SK-N-SH (cell line): ENCODE data around the gene TSACC. TPM values are rescaled to one million over a fixed set of nuclear protein-coding genes. Genes with fewer than 3 reads are reported as not detected.
A peak's percentile ranks its signal among the peaks of the same experiment; 100 is the strongest.

Experiments used
- CTCF ChIA-PET: fragments of 300-600, 350-600 bp; formaldehyde crosslinking; extraction: SDS; loops from one replicate; lab custom pipeline; 2021; lab: Yijun Ruan, JAX
- POLR2A ChIA-PET: fragments of 350-600 bp; sonication (Branson Sonifier 250); formaldehyde crosslinking; extraction: SDS; loops from one replicate; lab custom pipeline; 2020; ENCODE audit warnings: antibody characterized with exemption, inconsistent platforms; lab: Yijun Ruan, JAX
- DNase-seq: peaks from one replicate; pipeline ENCODE4 v3.0.0; 2012
- H2AFZ ChIP-seq: fragments of 200-600 bp; sonication (generic); 2 replicates; pipeline ENCODE4 v1.8.1; 2016; ENCODE audit warnings: antibody characterized with exemption, mild to moderate bottlenecking, low read depth
- H3F3A ChIP-seq: fragments of 200-600 bp; sonication (generic); replicated peaks from 2 replicates; pipeline ENCODE3; 2016; ENCODE audit warnings: antibody characterized with exemption, mild to moderate bottlenecking; ENCODE audit not compliant: insufficient read depth
- H3K27ac ChIP-seq, 2 experiments: fragments of 200-500 bp in 1 of 2; fragments of 200-600 bp in 1 of 2; sonication (Bioruptor generic) in 1 of 2; sonication (generic), shearing (Covaris generic) in 1 of 2; 2 replicates each; pipeline versions ENCODE4 v1.5.1 to v1.6.1; 2014 to 2016; ENCODE audit warnings: low read depth in 2 of 2, inconsistent platforms in 1 of 2, low read length in 1 of 2, mild to moderate bottlenecking in 1 of 2, mixed read lengths in 1 of 2
- H3K27me3 ChIP-seq: fragments of 200-600 bp; sonication (generic), shearing (Covaris generic); 2 replicates; pipeline ENCODE4 v1.6.1; 2016; ENCODE audit warnings: mixed run types; ENCODE audit not compliant: insufficient read depth
- H3K36me3 ChIP-seq, 2 experiments: fragments of 200-500 bp in 1 of 2; fragments of 200-600 bp in 1 of 2; sonication (Bioruptor generic) in 1 of 2; sonication (generic) in 1 of 2; replicated peaks in 1 of 2; 2 replicates each; pipeline versions ENCODE3 to v1.5.1; 2014 to 2016; ENCODE audit warnings: low read length in 1 of 2, mild to moderate bottlenecking in 1 of 2; ENCODE audit not compliant: insufficient read depth in 2 of 2, control insufficient read depth in 1 of 2
- H3K4me1 ChIP-seq, 2 experiments: fragments of 200-500 bp in 1 of 2; fragments of 200-600 bp in 1 of 2; sonication (Bioruptor generic) in 1 of 2; sonication (generic), shearing (Covaris generic) in 1 of 2; 2 replicates each; pipeline versions ENCODE4 v1.5.1 to v1.6.1; 2014 to 2016; ENCODE audit warnings: low read depth in 1 of 2, low read length in 1 of 2, mixed run types in 1 of 2; ENCODE audit not compliant: insufficient read depth in 2 of 2, control insufficient read depth in 1 of 2
- H3K4me2 ChIP-seq: fragments of 200-600 bp; sonication (generic), shearing (Covaris generic); 2 replicates; pipeline ENCODE4 v1.6.1; 2017; ENCODE audit warnings: mixed run types
- H3K4me3 ChIP-seq, 2 experiments: fragments of 200-500 bp in 1 of 2; fragments of 200-600 bp in 1 of 2; sonication (Bioruptor generic) in 1 of 2; sonication (generic), shearing (Covaris generic) in 1 of 2; 2 replicates each; pipeline versions ENCODE4 v1.5.1 to v1.8.1; 2014 to 2016; ENCODE audit warnings: low read depth in 2 of 2, inconsistent platforms in 1 of 2, low read length in 1 of 2, mild to moderate bottlenecking in 1 of 2, mixed read lengths in 1 of 2, moderate library complexity in 1 of 2
- H3K79me2 ChIP-seq: fragments of 200-600 bp; sonication (generic); 2 replicates; pipeline ENCODE4 v1.8.1; 2017; ENCODE audit warnings: mild to moderate bottlenecking; ENCODE audit not compliant: insufficient read depth
- H3K9ac ChIP-seq: fragments of 200-600 bp; sonication (generic); 2 replicates; pipeline ENCODE4 v1.6.1; 2017; ENCODE audit warnings: mixed run types
- H3K9me2 ChIP-seq: fragments of 200-600 bp; sonication (generic); 2 replicates; pipeline ENCODE4 v1.6.1; 2017; ENCODE audit warnings: mixed run types
- H3K9me3 ChIP-seq: fragments of 200-600 bp; sonication (generic); 2 replicates; pipeline ENCODE4 v1.6.1; 2017; ENCODE audit warnings: mixed run types, mild to moderate bottlenecking, moderate library complexity
- H4K20me1 ChIP-seq: fragments of 200-600 bp; sonication (generic); 2 replicates; pipeline ENCODE4 v1.6.1; 2017; ENCODE audit warnings: mild to moderate bottlenecking, mixed run types; ENCODE audit not compliant: insufficient read depth
- EZH2phosphoT487 ChIP-seq: fragments of 200-600 bp; sonication (generic); IDR thresholded peaks from 2 replicates; pipeline ENCODE4 v1.6.1; 2017; ENCODE audit warnings: low read depth, mixed run types, mild to moderate bottlenecking, antibody characterized with exemption, moderate library complexity, borderline replicate concordance
- NFIC ChIP-seq: IDR thresholded peaks from 2 replicates; pipeline ENCODE4 v1.4.0; 2012; ENCODE audit warnings: borderline replicate concordance
- NRF1 ChIP-seq: IDR thresholded peaks from 2 replicates; pipeline ENCODE4 v1.6.1; 2012; ENCODE audit warnings: low read depth, mild to moderate bottlenecking, low read length
- POLR2AphosphoS5 ChIP-seq: IDR thresholded peaks from 2 replicates; pipeline ENCODE4 v1.6.1; 2012; ENCODE audit warnings: low read depth, low read length
- RAD21 ChIP-seq: IDR thresholded peaks from 2 replicates; pipeline ENCODE4 v1.6.1; 2012; ENCODE audit warnings: mild to moderate bottlenecking, low read length
- RCOR1 ChIP-seq: fragments of 150-350 bp; IDR thresholded peaks from 2 replicates; pipeline ENCODE4 v1.6.1; 2017; ENCODE audit warnings: antibody characterized with exemption, low read length
- RFX5 ChIP-seq: IDR thresholded peaks from 2 replicates; pipeline ENCODE4 v1.6.1; 2012; ENCODE audit warnings: mild to moderate bottlenecking, improper control_type of control experiment, low read length
- RXRA ChIP-seq: IDR thresholded peaks from 2 replicates; pipeline ENCODE4 v1.4.0; 2012; ENCODE audit warnings: low read depth, mild to moderate bottlenecking, borderline replicate concordance
- SMC3 ChIP-seq: IDR thresholded peaks from 2 replicates; pipeline ENCODE4 v1.6.1; 2012; ENCODE audit warnings: low read depth, low read length, improper control_type of control experiment
- WGBS: methylation state at CpG from one replicate; pipeline ENCODE4 v1.1.6; 2017; ENCODE audit warnings: low lambda C conversion rate; 5-methylcytosine and 5-hydroxymethylcytosine counted together
- polyA plus RNA-seq, 3 experiments: library from polyadenylated mRNA; depleted of rRNA; stranded (reverse); fragments of >200 nt; gene quantifications; 2 replicates each; pipeline ENCODE4 v1.2.3, GENCODE V29; 2012
- TF ChIP-seq, protein P1 (sequence below): IDR thresholded peaks from 2 replicates; pipeline ENCODE4 v1.6.1; 2012; ENCODE audit warnings: mild to moderate bottlenecking, low read depth, low read length, moderate library complexity
- TF ChIP-seq, protein P2 (sequence below): fragments of 150-350 bp; IDR thresholded peaks from 2 replicates; pipeline ENCODE4 v1.6.1; 2017; ENCODE audit warnings: antibody characterized with exemption, low read length, low read depth, borderline replicate concordance
- TF ChIP-seq, protein P3 (sequence below): fragments of 200-600 bp; sonication (generic); IDR thresholded peaks from 2 replicates; pipeline ENCODE4 v1.6.1; 2017; ENCODE audit warnings: antibody characterized with exemption, mild to moderate bottlenecking, moderate library complexity

The TSACC gene
- polyA plus RNA-seq, 1 of the 3 experiments (the other 2 are of a cell fraction): 1.5 TPM

DNA sequence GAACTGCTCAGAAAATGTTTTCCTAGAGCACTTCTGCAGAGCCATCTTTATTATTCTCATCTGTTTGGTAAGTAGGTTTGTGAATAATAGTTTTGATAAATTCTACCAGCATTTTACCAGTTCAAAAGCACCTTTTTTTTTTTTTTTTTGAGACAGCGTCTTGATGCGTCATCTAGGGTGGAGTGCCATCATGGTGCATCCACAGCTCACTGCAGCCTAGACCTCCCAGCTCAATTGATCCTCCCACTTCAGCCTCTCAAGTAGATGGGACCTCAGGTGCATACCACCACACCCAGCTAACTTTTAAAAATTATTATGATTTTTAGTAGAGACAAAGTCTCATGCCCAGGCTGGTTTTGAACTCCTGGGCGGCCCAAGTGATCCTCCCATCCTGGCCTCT lies 20.9 kb downstream of the TSACC start:
- H3K4me1 ChIP-seq: no peaks in the 10 kb centered on the region; a peak in 1 of 4 replicates
- H3K9ac ChIP-seq: no peak overlapping the region
- TF ChIP-seq RXRA (no peak), RCOR1 (no peak), NFIC (no peak), POLR2AphosphoS5 (no peak)
- TF ChIP-seq, protein P1, sequence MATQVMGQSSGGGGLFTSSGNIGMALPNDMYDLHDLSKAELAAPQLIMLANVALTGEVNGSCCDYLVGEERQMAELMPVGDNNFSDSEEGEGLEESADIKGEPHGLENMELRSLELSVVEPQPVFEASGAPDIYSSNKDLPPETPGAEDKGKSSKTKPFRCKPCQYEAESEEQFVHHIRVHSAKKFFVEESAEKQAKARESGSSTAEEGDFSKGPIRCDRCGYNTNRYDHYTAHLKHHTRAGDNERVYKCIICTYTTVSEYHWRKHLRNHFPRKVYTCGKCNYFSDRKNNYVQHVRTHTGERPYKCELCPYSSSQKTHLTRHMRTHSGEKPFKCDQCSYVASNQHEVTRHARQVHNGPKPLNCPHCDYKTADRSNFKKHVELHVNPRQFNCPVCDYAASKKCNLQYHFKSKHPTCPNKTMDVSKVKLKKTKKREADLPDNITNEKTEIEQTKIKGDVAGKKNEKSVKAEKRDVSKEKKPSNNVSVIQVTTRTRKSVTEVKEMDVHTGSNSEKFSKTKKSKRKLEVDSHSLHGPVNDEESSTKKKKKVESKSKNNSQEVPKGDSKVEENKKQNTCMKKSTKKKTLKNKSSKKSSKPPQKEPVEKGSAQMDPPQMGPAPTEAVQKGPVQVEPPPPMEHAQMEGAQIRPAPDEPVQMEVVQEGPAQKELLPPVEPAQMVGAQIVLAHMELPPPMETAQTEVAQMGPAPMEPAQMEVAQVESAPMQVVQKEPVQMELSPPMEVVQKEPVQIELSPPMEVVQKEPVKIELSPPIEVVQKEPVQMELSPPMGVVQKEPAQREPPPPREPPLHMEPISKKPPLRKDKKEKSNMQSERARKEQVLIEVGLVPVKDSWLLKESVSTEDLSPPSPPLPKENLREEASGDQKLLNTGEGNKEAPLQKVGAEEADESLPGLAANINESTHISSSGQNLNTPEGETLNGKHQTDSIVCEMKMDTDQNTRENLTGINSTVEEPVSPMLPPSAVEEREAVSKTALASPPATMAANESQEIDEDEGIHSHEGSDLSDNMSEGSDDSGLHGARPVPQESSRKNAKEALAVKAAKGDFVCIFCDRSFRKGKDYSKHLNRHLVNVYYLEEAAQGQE: no peak
- TF ChIP-seq, protein P2, sequence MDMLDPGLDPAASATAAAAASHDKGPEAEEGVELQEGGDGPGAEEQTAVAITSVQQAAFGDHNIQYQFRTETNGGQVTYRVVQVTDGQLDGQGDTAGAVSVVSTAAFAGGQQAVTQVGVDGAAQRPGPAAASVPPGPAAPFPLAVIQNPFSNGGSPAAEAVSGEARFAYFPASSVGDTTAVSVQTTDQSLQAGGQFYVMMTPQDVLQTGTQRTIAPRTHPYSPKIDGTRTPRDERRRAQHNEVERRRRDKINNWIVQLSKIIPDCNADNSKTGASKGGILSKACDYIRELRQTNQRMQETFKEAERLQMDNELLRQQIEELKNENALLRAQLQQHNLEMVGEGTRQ: no peak
- TF ChIP-seq, protein P3, sequence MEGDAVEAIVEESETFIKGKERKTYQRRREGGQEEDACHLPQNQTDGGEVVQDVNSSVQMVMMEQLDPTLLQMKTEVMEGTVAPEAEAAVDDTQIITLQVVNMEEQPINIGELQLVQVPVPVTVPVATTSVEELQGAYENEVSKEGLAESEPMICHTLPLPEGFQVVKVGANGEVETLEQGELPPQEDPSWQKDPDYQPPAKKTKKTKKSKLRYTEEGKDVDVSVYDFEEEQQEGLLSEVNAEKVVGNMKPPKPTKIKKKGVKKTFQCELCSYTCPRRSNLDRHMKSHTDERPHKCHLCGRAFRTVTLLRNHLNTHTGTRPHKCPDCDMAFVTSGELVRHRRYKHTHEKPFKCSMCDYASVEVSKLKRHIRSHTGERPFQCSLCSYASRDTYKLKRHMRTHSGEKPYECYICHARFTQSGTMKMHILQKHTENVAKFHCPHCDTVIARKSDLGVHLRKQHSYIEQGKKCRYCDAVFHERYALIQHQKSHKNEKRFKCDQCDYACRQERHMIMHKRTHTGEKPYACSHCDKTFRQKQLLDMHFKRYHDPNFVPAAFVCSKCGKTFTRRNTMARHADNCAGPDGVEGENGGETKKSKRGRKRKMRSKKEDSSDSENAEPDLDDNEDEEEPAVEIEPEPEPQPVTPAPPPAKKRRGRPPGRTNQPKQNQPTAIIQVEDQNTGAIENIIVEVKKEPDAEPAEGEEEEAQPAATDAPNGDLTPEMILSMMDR: no peak
- H3K36me3 ChIP-seq: no peaks in the 10 kb centered on the region
- H3K9me2 ChIP-seq: no peaks in the 10 kb centered on the region
- H3F3A ChIP-seq: no peaks in the 10 kb centered on the region
- H3K27me3 ChIP-seq: peaks cover 5% of the 10 kb centered on the region; the same call in 1 of the 2 replicates
- no peaks in the 10 kb centered on the region for H4K20me1 ChIP-seq
- WGBS: 96% methylated on average over 3 of the region's 3 CpGs
- ChIA-PET CTCF (interaction anchor here (0.6 to 3.6 kb wide), 29 partner anchors 11 to 271 kb away, joined by 3 to 21 read pairs (median 5); partner anchors contain the start of genes CCT3, PMF1, TSACC and VHLL), POLR2A (interaction anchor here (1.2 kb wide), 1 partner anchor 12 kb away, joined by 3 read pairs; no protein-coding TSS in a partner anchor)
- H3K9me3 ChIP-seq: no peaks in the 10 kb centered on the region
- H2AFZ ChIP-seq: no peak overlapping the region
- H3K4me3 ChIP-seq: no peak overlapping the region
- no peak for DNase-seq
- H3K27ac ChIP-seq: no peak overlapping the region
- H3K79me2 ChIP-seq: no peaks in the 10 kb centered on the region
- no peak overlapping the region for H3K4me2 ChIP-seq

DNA sequence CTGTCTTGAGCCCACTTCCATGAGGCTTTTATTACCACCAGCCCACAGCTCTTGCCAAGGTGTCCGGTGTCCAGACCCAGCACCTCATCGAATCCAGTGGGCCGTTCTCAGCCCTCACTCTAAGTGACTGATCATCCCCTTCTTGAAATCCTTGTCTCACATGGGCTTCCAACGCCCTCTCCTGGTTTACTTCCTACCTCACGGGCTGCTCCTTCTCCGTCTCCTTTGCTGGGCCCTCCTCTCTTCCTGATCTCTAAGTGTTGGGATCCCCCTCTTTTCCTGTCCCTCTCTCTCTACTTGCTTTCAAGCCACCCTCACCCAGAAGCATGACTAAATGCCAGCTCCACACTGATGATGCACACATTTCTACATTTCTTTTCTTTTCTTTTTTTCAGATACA lies 21.6 kb downstream of the TSACC start:
- H3K4me2 ChIP-seq: no peak overlapping the region
- H3K4me3 ChIP-seq: no peak overlapping the region
- no peak overlapping the region for H3K9ac ChIP-seq
- no peaks in the 10 kb centered on the region for H3F3A ChIP-seq
- ChIA-PET CTCF (interaction anchor here (0.6 to 3.6 kb wide), 33 partner anchors 11 to 272 kb away, joined by 3 to 21 read pairs (median 4); partner anchors contain the start of genes CCT3, PMF1, SMG5 and TMEM79), POLR2A (no interaction called here)
- H3K27ac ChIP-seq: no peak overlapping the region
- H2AFZ ChIP-seq: no peak overlapping the region
- no peaks in the 10 kb centered on the region for H3K36me3 ChIP-seq
- H3K9me3 ChIP-seq: no peaks in the 10 kb centered on the region
- H3K4me1 ChIP-seq: no peaks in the 10 kb centered on the region; a peak in 1 of 4 replicates
- H4K20me1 ChIP-seq: no peaks in the 10 kb centered on the region
- no peaks in the 10 kb centered on the region for H3K79me2 ChIP-seq
- H3K27me3 ChIP-seq: peaks cover 5% of the 10 kb centered on the region; the same call in 1 of the 2 replicates
- WGBS: 48% methylated on average over 6 of the region's 6 CpGs
- peak; percentile 69 for DNase-seq
- no peaks in the 10 kb centered on the region for H3K9me2 ChIP-seq
- TF ChIP-seq, protein P3: peak; percentile 61
- TF ChIP-seq, protein P1: no peak
- TF ChIP-seq RFX5 (no peak), NRF1 (no peak), RAD21 (peak; percentile 84), SMC3 (peak; percentile 66), POLR2AphosphoS5 (no peak), EZH2phosphoT487 (no peak)
